SKM-1 treated with dmso at 0.1 percent for 144 hours (cell line): ENCODE results near the gene ZNHIT3.
A peak's percentile ranks its signal among the peaks of the same experiment; 100 is the strongest.

Source experiments
- DNase-seq: peaks from one replicate; lab custom pipeline; 2025; ENCODE audit not compliant: unreplicated experiment; lab: John Stamatoyannopoulos, UW

Gene ZNHIT3

DNA sequence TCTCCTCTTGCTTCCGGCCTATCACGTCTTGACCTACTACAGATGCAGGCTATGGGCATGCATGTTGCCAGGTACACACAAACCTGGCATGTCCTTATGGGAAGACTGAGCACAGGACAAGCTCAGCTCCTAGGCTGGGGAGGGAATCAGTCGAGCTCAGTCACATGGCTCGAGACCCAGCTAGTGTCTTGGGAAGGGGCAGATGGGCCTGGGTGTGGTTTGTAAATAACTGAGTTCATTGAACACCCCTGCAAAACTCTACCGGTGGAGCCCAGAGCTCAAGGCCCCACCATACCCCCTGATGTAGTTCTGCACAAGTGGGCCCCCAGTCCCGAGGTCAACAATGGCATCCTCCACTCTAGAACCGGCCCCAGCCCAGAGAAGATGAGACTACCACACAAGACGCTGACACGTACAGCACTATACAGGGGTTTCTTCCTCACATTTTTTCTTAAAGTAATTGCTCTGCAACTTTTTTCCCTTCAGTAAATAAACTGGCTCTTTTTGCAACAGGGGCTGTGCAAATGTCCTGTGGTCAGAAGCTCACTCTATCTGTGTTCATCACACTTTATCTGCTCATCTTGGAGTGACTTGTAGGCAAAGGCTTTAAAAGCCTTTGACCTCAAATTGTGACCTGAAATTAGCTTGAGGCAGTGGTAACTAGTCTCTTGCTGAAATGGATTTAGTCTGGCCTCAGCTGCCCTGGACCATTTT lies 22.9 kb downstream of the ZNHIT3 start:
- no peak for DNase-seq

DNA sequence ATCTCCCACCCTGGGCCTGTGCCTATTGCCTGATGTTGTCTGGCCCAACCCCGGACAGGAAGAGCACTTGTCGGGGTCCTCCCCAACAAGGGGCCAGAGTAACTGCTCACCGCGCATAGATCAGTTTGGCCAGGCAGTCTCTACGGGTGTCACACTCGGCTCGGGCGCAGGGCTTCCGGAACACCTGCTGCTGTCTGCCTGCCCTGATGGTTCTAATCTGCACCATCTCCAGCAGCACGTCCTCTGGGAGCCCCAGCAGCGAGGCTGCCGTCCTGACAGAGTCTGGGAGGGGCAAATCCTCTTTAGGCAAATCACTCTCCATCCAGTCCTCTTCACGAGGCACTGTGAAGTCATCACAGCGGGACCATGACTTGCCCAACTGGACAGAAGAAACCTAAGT lies 24.2 kb downstream of the ZNHIT3 start:
- no peak for DNase-seq

DNA sequence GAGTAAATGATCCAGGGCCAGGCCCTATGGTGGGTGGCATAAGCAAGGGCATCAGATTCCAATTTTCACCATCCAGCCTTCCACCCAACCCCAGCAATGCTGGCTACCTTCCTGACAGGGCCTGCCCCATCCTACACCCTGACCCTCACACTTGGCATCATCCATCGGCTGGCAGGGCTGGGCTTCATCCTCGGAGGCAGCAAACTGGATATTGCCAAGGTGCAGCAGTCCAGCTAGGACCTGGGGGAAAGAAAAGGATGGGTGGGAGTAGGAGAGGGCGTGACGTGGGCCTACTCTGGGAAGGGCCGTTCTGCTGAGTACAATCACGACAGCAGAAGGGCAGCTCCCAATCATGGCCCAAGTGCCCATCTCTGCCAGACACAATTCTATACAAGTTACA lies 24.7 kb downstream of the ZNHIT3 start:
- no peak for DNase-seq

DNA sequence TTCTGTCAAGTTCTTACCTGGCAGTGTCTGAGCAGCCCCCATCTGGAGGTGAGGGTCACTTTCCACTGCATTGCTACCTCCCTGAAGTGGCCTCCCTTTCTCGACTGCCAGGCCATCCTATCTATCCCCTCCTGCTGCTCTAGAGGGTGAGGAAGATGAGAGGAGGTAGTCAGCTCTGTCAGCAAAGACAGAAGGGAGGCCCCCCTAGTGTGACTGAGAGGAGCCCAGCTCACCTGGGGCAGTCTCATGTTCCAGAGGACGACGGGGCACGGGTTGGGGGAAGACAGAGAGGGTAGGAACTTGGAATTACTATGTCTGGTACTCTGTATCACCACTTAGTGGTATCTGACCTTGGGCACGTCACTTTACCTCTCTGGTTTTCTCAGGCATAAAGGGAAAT lies 26.2 kb downstream of the ZNHIT3 start:
- no peak for DNase-seq

- no peak for DNase-seq
Measured at GRCh38 chr17:36514856-36515255, 28.4 kb downstream of the ZNHIT3 start.

- DNase-seq, result no peak
Measured at GRCh38 chr17:36515837-36516236, 29.4 kb downstream of the ZNHIT3 start.

- no peak for DNase-seq
Measured at GRCh38 chr17:36523113-36523512, 36.6 kb downstream of the ZNHIT3 start.

- no peak for DNase-seq
Measured at GRCh38 chr17:36524428-36524876, 38.0 kb downstream of the ZNHIT3 start.

DNA sequence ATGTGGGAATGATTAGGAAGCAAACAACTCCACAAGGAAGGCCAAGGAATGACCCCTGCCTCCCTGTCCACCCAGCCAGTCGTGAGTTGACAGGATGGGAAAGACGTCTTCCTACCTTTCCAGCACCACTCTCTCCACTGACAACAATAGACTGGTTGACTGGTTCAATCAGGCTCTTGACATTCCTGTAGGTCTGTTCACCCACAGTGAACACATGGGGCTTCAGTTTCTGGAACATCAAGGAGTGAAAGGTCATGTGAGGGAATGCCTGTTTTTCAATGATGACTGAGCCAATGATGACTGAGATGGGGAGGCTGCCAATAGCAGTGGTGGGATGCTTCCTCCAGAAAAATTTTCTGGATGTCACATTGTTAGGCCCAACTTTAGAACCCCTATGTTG lies 38.6 kb downstream of the ZNHIT3 start:
- DNase-seq, result no peak

DNA sequence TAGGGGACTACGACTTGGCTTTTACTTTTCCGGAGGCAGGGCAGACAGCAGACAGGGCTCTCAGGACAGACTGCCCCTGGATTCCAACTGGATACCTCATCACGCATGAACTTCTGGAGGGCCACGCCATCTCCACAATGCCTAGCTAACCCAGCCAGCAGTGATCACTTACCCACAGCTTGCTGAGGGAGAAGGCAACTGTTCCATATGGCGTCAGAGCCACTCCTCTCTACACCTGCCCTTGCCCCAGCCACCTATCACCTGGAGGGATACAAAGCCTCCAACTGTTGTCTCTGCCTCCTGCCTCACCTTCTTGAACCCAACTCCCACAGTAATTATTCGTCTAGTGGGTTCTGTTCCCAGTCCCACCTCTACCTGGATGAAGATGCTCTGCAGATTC lies 39.4 kb downstream of the ZNHIT3 start:
- DNase-seq, result no peak

- DNase-seq, result no peak
Measured at GRCh38 chr17:36527621-36528250, 41.3 kb downstream of the ZNHIT3 start.

DNA sequence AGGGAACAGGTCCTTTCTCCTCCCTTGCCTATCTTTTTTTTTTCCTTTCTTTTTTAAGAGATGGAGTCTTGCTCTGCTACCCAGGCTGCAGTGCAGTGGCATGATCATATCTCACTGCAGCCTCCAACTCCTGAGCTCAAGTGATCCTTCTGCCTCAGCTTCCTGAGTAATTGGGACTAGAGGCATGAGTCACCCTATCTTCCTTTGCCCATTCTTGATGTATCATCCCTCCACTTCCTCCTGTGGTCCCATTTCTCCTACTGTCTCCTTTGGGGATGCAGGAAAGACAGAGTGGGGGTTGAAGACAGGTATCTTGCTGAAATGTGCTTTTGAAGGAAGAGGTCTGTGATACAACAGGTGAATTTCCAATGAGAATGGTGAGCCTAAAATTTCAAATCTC lies 42.6 kb downstream of the ZNHIT3 start:
- DNase-seq, result no peak

DNA sequence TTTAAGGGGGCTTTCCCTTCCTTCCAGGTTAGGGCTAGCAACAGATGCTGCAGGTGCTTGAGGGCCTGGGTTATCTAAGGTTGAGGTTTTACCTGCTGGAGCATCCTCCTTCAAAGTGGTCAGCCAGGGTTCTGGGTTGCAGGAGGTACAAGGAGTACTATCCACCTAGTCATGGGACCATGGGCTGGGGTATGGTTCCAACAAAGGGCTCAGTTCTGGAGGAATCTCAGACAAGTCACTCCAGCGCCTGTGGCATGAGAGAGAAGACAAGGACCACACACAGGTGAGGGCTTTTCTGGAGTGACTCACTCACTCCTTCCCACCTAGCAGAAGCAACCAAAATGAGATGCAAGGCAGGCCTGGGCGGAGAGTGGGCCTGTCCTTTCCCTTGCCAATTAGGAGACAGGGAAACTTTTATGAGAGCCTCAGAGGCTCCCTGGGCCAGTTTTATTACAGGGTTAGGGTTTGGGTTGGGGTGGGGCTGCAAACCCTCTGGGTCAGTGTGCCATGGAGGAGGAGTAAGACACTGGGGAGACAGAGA lies 46.0 kb downstream of the ZNHIT3 start:
- no peak for DNase-seq

DNA sequence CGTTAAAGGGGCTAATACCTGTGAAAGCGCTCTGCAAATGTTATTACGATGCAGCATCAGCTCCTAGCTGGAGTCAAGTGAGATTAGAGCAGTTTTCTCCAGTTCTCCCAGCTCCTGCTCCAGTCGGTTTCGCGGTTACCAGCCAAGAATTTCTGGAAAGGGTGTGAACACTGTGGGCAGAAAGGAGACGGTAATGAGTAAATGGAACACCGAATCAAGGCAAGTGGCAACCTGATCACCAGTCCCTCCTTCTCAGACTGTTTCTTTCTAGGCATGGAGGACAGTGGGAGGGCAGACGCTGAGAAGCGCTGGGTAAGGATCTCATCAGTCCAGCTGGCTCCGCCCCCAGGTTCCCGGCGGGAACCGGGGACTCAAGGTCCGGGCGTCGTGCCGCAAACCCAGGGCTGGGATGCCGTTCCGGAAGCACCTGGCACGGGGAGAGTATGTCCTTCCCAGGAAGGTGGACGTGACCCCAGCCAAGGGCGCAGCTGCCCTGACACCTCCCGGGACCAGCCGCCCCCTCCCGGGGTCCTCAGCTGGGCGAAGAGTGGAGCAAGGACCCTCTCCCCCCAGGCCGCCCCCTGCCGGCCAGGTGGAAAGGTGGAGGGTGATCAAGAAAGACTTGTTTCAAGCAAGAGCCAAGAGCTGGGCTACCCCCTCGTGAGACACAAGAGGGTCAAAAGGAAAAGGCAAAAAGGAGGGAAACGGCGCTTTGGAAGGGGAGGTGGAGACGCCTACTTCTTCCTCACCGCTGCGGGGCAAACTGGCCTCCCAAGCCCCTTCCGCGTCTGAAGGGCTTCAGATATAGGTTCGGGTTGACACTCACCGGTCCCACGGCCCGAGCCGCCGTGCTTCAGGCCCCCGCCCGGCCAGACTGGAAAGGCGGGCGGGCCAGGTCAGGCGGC lies 47.7 kb downstream of the ZNHIT3 start:
- DNase-seq, result peak; percentile 24

- DNase-seq, result peak; percentile 88
Measured at GRCh38 chr17:36534840-36535668, 48.6 kb downstream of the ZNHIT3 start, which contains the start of the genes MYO19 and PIGW. Gene MYO19, minus strand, starts transcription at chr17:36534868. Its CDS starts 2,330 bp downstream, at chr17:36532538. Gene PIGW, plus strand, starts transcription at chr17:36534987. Its CDS starts 2,115 bp downstream, at chr17:36537102.

- DNase-seq, result no peak
Measured at GRCh38 chr17:36535669-36536081, 49.2 kb downstream of the ZNHIT3 start.

- no peak for DNase-seq
Measured at GRCh38 chr17:36540696-36541095, 54.2 kb downstream of the ZNHIT3 start.

DNA sequence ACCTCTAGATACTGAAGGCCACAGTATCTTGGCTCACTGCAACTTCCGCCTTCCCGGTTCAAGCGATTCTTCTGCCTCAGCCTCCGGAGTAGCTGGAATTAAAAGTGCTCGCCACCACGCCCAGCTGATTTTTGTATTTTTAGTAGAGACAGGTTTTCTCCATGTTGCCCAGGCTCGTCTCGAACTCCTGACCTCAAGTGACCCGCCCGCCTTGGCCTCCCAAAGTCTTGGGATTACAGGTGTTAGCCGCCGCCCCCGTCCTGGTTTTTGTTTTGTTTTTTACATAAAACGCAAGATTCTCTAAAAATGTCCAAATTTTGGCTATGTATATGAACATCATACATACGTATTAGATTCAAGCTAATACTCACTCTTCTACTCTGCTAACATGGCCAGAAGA lies 56.3 kb downstream of the ZNHIT3 start:
- DNase-seq, result no peak

GRCh38 chr17:36544044-36544306 lies 57.5 kb downstream of the ZNHIT3 start:
- peak; percentile 20 for DNase-seq

GRCh38 chr17:36544307-36545076 lies 58.0 kb downstream of the ZNHIT3 start, which contains the start of gene GGNBP2:
Gene GGNBP2, plus strand, starts transcription at chr17:36544919. Its CDS starts 806 bp downstream, at chr17:36545725.
- peak; percentile 73 for DNase-seq
